HG03103 (cell line): ENCODE data around the gene PTPRM.

Source experiments
- ATAC-seq: cut with Tn5 transposase; IDR thresholded peaks from one replicate; pipeline ENCODE4 v1.9.1; 2021; ENCODE audit warnings: low read depth; ENCODE audit not compliant: unreplicated experiment

PTPRM gene

GRCh38 chr18:8177330-8178016 is 610.4 kb downstream of the PTPRM start:
- ATAC-seq, result no peak

- ATAC-seq, result no peak
Measured at GRCh38 chr18:8186413-8186812, 619.3 kb downstream of the PTPRM start.

GRCh38 chr18:8188184-8188583 is 621.1 kb downstream of the PTPRM start:
- no peak for ATAC-seq

GRCh38 chr18:8190980-8191379 is 623.9 kb downstream of the PTPRM start:
- ATAC-seq, result no peak

GRCh38 chr18:8194431-8194830 is 627.3 kb downstream of the PTPRM start:
- ATAC-seq, result no peak

GRCh38 chr18:8196238-8196637 is 629.1 kb downstream of the PTPRM start:
- ATAC-seq, result no peak

GRCh38 chr18:8197499-8197898 is 630.4 kb downstream of the PTPRM start:
- no peak for ATAC-seq

GRCh38 chr18:8207996-8208395 is 640.9 kb downstream of the PTPRM start:
- ATAC-seq, result no peak

GRCh38 chr18:8208716-8209115 is 641.6 kb downstream of the PTPRM start:
- ATAC-seq, result no peak

GRCh38 chr18:8212896-8213780 is 646.0 kb downstream of the PTPRM start:
- ATAC-seq, result no peak

GRCh38 chr18:8215741-8216140 is 648.6 kb downstream of the PTPRM start:
- no peak for ATAC-seq

GRCh38 chr18:8217051-8217564 is 650.0 kb downstream of the PTPRM start:
- no peak for ATAC-seq

- no peak for ATAC-seq
Measured at GRCh38 chr18:8218197-8218596, 651.1 kb downstream of the PTPRM start.

GRCh38 chr18:8221452-8221851 is 654.3 kb downstream of the PTPRM start:
- no peak for ATAC-seq

- no peak for ATAC-seq
Measured at GRCh38 chr18:8224576-8224975, 657.5 kb downstream of the PTPRM start.

GRCh38 chr18:8229040-8229439 is 661.9 kb downstream of the PTPRM start:
- ATAC-seq, result no peak

- no peak for ATAC-seq
Measured at GRCh38 chr18:8229787-8230186, 662.7 kb downstream of the PTPRM start.

- ATAC-seq, result no peak
Measured at GRCh38 chr18:8231316-8231715, 664.2 kb downstream of the PTPRM start.

GRCh38 chr18:8232791-8233190 is 665.7 kb downstream of the PTPRM start:
- ATAC-seq, result no peak

- no peak for ATAC-seq
Measured at GRCh38 chr18:8235894-8236293, 668.8 kb downstream of the PTPRM start.

GRCh38 chr18:8238507-8238906 is 671.4 kb downstream of the PTPRM start:
- ATAC-seq, result no peak

GRCh38 chr18:8241731-8242130 is 674.6 kb downstream of the PTPRM start:
- ATAC-seq, result no peak
